Head of caudate nucleus (tissue), 42 donors: ENCODE results near the gene ADAMTS2.
A peak's percentile ranks its signal among the peaks of the same experiment; 100 is the strongest.

ENCODE experiments used
- DNase-seq, 42 donors: peaks; one replicate each; pipeline versions ENCODE4 v3.0.0 to v3.0.0-alpha.2; 2020 to 2021; ENCODE audit warnings: mixed read lengths in 7 of 42
- intact Hi-C: fragments of 100-400 bp; cut with DNase I; formaldehyde crosslinking; loops from one replicate; pipeline ENCODE4 v1.15.0; 2022

The ADAMTS2 gene

GRCh38 chr5:179127136-179128040, 217.9 kb downstream of the ADAMTS2 start:
- DNase-seq = peak in 6 of 42 donors; percentile 2 to 29 (median 15)
- intact Hi-C loops = no loop called here

GRCh38 chr5:179126506-179126991, 218.7 kb downstream of the ADAMTS2 start:
- peak in 9 of 42 donors; percentile 1 to 25 (median 8) for DNase-seq
- intact Hi-C loops = no loop called here

- DNase-seq = peak in 6 of 42 donors; percentile 9 to 29 (median 22)
- intact Hi-C loops = no loop called here
Observed at GRCh38 chr5:179125789-179126505, 219.3 kb downstream of the ADAMTS2 start.

GRCh38 chr5:179124853-179125788, 220.1 kb downstream of the ADAMTS2 start:
- peak in 10 of 42 donors; percentile 8 to 30 (median 13) for DNase-seq
- intact Hi-C loops = no loop called here

GRCh38 chr5:179124273-179124852, 220.9 kb downstream of the ADAMTS2 start:
- intact Hi-C loops = no loop called here
- peak in 10 of 42 donors; percentile 2 to 32 (median 12) for DNase-seq

- intact Hi-C loops = no loop called here
- DNase-seq = peak in 12 of 42 donors; percentile 2 to 37 (median 10)
Observed at GRCh38 chr5:179123491-179124272, 221.6 kb downstream of the ADAMTS2 start.

- peak in 10 of 42 donors; percentile 0 to 34 (median 6) for DNase-seq
- intact Hi-C loops = no loop called here
Observed at GRCh38 chr5:179123109-179123426, 222.2 kb downstream of the ADAMTS2 start.

- intact Hi-C loops = no loop called here
- peak in 14 of 42 donors; percentile 2 to 27 (median 8) for DNase-seq
Observed at GRCh38 chr5:179122411-179123108, 222.7 kb downstream of the ADAMTS2 start.

GRCh38 chr5:179121667-179122111, 223.6 kb downstream of the ADAMTS2 start:
- intact Hi-C loops = no loop called here
- DNase-seq = peak in 12 of 42 donors; percentile 1 to 39 (median 8)

- DNase-seq = peak in 10 of 42 donors; percentile 2 to 27 (median 7)
Observed at GRCh38 chr5:179120951-179121666, 224.2 kb downstream of the ADAMTS2 start.

GRCh38 chr5:179120421-179120861, 224.8 kb downstream of the ADAMTS2 start:
- peak in 10 of 42 donors; percentile 1 to 27 (median 4) for DNase-seq
- intact Hi-C loops = no loop called here

More at GRCh38 chr5:179120951-179121666, 224.2 kb downstream of the ADAMTS2 start:
- intact Hi-C loops = no loop called here

GRCh38 chr5:179119415-179120170, 225.7 kb downstream of the ADAMTS2 start:
- DNase-seq = peak in 7 of 42 donors; percentile 1 to 28 (median 8)
- intact Hi-C loops = no loop called here

GRCh38 chr5:179118756-179119414, 226.4 kb downstream of the ADAMTS2 start:
- intact Hi-C loops = no loop called here
- peak in 4 of 42 donors; percentile 5 to 21 (median 16) for DNase-seq

GRCh38 chr5:179118338-179118737, 226.9 kb downstream of the ADAMTS2 start:
- no peak for DNase-seq
- intact Hi-C loops = no loop called here
